OCI-M2 (cell line): ENCODE measurements around the gene PCBD1.

Experiments
- DNase-seq: peaks from one replicate; lab custom pipeline; 2025; ENCODE audit not compliant: unreplicated experiment; lab: John Stamatoyannopoulos, UW

Gene PCBD1

DNA sequence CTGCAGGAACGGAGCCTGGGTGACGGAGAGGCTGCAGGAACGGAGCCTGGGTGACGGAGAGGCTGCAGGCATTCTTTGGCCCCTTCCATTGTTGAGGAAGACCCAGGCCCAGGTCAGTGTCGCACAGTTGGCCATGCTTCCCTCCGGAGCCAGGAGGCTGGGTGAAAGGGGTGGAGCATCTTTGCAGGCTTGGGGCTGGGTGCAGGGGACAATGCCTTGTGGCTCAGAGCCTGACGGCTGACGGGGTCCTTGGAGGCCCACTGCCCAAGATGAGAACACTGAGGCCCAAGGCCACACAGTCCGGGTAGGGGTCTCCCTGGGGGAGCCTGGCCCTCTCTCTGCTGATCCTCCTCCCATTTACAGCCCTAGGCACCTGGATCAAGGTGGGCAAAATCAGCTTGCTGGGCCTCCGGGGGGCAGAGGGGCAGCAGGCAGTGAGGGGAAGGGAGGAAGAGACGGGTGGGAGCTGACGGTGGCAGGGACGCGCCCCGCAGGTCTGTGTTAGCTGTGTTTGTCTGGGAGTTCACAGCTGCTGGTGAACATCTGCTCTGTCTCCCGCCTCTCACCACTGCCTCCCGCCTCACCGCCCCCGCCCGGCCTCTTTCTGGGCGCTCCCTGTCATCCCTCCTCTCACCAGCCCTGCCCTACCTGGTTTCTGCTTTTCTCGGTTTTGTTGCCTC lies 30.6 kb upstream of the PCBD1 start:
- no peak for DNase-seq

DNA sequence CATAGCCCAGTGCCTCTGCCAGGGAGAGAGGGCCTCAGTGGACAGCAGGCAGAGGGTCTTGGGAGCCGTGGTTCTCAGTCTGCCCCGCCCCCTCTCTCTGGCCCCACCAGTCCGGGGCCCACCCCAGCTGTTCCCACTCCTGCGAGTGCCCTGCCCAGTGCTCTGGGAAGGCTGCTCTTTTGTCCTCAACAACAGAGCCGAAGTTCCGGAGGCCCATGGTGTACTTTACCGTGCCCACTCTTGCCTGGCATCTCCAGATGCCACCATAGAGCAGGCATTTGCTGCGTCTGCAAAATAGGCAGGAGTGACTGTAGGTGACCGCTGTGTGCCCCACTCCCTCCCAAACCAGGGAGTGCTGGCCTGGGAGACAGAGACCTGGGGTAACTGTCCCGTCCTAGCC lies 29.3 kb upstream of the PCBD1 start:
- DNase-seq = no peak

DNA sequence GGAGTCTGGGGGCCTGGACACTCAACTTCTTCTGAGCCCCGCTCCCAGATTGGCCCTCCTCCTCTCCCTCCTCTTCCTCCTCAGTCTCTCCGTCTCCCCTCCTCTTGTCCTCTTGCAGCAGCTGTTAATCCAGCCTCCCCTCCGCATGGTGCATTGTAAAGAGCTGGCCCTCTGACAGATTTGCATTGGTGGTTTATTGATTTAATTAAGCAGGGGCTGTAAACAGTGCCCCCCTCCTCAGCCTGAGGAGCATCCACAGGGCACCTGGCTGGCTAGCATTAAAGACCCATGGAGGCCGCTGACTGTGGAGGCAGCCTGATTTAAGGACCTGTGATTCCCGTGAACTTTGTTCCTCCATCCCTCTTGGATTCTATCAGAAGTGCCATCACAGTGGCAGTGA lies 28.9 kb upstream of the PCBD1 start:
- DNase-seq = no peak

DNA sequence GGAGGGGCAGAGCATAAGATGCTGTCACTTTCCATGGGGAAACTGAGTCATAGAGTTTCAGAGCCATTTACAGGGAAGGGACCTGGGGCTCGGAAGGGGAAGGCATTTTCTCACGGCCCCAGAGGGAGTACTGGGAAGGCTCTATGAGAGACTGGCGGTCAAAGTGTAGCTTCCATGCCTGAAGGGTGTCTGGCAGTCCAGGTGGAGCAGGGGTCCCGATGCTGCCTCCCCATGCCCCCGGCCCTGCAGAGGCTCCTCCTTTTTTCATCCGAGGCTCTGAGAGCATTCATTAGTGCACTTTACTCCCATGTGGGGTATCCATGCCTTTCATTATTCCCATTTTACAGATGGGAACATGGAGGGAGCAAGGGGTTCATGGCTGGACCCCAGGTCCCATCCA lies 27.9 kb upstream of the PCBD1 start:
- DNase-seq = no peak

DNA sequence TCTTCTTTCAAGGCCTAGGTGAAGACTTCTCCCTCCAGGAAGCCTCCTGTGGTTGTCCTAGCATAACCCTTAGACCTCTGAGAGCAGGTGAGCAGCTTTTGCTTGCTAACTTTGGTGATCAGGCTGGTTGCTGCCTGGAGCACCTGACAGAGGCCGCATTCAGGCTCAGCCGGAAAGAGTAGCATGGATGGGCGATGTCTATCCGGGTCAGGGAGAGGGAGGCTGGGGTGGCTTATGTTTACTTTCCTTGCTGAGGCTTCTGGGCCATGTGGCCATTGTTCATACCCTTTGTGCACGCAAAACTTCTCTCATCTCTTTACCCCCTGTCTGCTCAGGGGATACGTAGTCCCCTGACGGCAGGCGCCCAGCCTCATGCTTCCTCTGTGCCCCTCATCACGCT lies 27.4 kb upstream of the PCBD1 start:
- DNase-seq = no peak

DNA sequence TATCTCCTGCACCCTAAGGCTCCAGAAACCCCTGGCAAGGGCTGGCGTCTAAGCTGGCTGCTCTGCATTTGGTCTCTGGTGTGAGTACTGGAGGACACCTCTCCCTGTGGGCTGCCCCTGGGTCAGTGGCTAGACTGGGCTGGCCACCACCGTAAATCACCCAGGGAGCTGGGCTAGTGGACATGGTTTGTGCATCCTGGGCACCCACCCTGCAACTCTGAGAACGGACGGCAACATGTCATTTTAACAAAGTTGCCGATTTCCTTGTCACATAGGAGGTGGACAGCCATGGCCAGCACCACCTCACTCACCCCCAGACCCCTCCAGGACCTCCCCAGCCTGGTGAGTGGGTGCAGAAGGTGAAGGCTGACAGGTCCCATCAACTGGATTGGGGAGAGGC lies 26.8 kb upstream of the PCBD1 start:
- no peak for DNase-seq

DNA sequence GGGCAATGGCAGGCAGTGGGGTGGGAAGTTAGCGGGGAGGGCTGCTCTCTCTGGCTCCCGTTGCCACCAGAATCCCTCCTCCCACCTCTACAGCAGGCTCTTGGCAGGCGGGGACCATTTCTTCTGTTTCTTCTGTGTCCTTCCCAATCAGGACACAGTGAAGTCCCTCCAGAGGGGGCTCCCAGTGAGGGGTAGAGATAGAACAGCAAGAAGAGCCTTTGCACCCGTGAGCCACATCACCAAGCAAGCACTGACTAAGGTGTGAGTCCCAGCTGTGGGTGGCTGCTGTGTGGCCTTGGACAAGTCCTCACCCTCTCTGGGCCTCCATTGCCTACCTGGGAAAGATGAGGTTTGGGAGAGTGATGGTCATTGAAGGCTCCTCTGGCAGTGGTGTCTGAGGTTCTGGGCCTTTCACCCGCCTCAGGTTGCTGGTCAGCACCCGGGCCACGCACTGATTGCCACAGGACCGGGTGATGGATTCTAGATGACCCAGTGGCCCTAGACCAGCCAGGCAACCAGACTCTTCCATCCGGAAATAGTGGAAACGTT lies 26.0 kb upstream of the PCBD1 start:
- DNase-seq = no peak

DNA sequence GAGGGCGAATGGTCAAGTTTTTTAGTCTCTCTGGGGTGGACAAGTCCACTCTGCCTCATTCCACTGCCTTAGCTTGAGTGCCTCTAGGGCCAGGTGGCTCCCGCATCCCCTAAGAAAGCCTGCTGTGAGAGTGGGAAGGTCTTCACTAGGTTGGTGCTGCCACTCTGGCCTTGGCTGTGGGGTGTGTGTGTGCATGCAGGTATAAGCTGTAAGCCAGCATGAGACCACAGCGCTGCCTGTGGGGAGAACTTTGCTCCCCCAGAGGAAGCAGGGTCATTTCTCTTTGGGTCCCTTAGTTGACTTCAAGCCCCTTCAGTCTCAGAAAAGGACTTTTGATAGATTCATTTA lies 25.5 kb upstream of the PCBD1 start:
- DNase-seq = no peak

DNA sequence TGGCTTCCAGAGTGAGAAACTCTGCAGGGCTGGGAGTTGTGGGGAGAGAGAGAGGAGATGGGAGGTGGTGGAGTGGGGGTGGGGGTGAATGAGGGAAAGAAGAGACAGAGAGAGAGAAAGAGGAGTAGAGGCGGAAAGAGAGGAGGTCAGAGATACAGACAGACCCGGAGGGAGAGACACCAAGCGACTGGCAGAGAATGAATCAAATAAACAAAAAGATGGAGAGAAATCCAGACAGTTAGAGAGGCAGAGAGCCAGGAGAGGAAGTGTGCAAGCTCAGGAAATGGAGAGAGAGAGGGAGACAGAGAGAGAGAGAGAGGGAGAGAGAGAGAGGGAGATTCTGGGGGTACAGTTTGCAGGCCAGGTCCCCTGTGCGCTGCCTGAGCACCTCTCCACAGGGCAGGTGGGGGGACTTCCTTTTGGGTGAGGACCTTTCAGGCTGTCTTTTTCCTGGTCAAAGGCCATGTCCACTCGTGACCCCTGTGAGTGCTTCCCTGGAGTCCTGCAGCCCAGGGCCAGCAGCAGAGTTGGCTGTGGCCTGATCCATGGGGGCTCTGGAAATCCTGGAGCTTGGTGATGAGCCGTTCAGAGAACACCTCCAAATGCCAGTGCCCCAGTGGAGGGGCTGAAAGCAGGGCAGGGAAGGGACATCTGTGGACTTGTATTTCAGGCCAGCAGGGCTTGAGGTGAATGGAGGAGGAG lies 25.0 kb upstream of the PCBD1 start:
- DNase-seq = no peak

DNA sequence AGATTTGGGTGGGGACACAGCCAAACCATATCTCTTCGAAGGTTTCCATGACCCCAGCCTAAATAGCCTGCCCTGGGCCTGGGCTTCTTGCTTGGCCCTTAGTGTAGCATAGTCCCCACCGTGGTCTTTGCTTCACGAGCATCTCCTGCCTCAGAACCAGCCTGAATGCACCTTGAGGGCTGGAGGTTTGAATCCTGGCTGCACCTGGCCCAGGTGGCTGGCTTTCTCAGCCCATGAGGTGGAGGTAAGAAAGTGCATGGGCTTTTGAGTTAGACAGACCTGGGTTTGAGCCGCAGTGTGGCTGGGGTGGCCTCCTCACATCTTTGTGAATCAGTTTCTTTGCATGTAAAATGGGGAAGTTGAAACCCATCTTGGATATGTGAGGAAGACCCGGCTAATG lies 24.2 kb upstream of the PCBD1 start:
- no peak for DNase-seq

DNA sequence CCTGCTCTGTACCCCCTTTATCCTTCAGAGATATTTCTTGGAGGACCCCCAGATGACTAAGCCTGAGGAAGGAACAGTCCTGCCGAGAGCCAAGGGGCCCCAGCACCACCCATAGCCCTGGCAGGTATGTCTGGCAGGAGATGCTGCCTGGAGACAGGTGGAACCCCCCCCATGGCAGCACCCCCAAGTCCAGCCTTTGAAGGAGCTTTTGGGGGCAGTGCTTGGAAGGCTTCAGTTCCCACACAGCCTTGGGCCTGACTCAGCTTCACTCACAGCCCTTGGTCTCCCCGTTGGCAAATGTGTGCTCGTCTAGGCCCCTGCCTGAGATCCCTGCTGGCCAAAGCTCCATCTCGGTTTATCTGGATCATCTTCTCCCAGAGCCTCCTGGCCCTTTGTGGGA lies 23.0 kb upstream of the PCBD1 start:
- DNase-seq = no peak

DNA sequence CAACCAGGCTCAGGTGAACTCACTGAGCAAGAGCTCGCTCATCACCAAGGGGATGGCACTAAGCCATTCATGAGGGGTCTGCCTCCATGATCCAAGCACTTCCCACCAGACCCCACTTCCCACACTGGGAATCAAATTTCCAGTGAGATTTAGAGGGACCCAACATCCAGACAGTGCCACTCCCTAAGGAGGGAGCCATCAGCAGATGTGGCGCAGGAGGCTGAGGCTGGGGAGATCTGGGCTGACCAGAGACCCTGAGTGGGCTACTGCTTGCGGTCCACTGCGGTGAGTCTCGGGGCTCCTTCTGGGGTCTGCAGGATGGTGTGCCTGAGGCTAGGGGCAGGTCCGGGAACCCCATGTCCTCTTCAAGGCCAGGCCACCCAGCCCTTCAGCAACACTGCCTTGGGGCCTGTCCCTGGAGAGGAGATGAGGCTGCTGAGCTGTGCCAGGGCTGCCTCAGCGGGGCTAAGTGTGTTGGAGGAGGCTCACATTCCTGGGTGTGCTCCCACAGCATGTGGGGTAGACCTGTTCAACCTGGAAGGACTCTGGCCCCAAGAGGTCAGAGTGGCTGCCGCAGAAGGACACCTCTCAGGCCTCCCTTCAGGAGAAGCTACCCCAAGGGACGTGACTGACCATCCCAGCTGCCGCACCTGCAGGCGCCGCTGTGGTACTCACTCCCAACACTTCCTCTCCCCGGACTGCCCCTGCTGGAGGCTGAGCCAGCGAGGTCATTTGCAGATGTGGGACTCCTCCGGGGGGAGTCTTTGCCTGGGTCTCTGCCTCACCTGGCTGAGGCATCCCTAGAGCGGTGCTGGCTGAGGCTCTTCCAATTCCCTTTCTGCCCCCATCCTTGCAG lies 22.3 kb upstream of the PCBD1 start:
- no peak for DNase-seq

DNA sequence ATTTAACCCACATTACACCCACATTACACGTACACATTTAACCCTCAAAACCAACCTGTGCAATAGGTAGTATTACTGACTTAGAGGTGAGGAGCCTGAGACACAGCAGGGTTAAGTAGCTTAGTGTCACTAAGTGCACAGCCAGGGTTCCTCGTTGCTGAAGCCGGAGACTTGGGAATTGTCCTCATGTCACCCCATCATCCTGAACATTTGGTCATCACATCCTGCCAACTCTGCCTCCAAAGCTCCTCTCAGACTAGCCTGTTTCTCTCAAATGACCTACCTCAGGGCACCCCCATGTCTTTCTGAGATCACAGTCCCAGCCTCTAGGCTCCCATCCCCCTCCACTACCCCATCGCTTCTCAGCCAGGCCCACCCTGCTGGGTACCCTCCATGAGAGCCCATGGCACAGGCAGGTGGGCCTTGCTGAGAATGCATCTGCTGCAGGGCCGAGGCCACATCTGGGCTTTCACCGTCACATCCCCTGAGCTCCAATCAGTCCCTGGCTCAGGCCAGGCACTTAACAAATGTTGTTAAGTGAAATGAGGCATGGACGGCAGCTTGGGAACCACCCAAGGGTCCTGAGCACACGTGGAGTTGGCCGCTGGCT lies 21.1 kb upstream of the PCBD1 start:
- DNase-seq = no peak

DNA sequence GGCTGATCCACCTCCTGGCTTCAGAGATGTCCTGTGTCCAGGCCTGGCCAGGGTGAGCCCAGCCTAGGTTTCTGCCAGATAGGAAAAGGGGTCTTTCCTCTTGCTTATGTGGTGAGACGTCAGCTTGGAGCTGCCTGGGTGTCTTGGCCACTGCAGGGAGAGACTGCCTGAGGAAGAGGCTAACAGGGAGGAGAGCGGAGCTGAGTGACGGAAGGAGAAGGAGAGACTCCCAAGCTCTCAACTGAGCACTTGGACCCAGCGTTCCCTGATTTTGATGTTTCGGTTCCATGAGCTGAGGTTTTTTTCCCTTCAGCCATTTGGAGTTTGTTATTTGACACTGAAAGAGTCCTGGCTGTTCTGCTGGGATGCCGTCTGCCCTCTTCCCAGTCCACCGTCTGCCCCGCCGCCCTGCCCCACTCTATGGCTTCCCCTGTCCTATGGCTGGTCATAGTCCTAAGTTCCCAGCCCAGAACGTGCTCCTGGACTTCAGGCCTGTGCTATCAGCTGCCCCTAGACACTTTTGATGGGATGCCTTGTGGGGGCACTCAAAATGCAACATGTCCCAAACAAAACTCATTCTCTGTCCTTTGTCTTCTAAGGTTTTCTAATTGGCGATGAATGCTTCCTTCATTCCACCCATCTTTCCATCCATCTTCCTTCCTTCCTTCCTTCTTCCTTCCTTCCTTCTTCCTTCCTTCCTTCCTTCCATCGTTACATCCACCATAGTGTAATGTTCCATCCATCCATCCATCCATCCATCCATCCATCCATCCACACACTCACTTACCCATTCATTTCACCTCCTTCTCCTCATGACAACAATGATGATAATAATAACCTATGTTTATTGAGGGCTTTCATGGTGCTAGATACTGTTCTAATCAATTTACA lies 20.3 kb upstream of the PCBD1 start:
- no peak for DNase-seq

DNA sequence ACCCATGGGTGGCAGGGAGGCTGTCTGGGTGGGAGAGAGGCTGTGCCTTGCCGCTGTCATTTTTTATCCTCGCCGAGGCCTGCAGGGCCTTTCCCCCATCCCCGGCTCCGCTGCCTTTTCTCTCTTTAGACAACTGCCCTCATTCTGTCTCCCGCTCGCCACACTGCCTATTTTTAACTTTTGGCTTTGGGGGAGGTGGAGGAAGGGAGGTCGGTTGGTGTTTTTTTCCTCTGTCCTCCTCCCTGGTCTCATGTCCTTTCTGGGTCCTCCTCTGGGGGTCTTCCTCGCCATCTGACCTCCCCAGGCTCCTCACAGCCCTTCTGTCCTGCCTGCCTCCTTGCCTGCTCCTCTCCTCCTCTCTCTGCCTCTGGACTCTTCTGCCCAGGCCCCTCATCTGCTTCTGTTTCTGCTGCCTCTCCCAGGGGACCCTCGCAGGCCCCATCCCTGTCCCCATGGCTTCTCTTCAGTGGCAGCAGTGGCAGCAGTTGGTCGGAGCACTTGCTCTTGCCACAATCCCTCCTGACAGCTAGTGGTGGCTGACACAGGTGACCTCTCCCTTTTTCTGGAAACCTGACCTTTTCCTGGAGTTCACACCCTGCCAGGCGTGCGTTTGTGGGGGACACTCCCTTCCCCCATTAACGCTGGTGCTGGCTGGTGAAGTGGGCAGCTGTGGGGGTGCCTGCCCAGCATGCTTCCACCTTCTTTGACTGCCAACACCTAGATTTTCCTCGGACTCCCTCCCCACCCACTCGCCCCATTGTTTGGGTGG lies 19.5 kb upstream of the PCBD1 start:
- no peak for DNase-seq

DNA sequence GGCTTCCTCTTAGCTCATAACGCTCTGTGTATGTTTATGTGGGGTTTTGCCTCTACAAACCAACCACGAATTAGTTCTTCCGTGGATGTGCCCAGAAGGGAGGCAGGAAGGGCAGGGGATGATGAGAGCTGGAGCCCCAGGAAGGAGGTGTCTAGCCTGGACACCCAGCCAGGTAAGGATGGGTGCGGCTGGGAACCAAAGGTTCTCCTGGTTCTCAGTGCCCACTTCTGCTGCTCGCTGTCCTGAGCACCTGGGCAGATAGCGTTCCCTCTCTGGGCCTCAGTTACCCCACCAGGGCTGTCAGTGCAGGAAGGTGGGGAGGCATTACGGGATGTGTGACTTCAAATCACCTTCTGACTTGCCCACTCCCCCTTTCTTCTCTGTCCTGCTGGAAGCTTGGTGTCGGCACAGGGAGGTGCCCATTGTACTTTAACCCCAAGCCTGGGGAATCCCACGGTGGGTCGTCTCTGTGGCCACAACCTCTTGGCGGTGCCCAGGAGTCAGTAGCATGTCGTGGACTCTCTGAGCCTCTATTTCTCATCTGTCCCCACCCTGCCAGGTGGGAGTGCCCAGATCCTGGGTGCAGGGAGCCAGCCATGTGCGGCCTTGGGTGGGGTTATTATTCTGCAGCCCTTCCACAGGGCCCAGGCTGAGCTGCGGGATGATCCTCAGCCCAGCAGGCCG lies 18.7 kb upstream of the PCBD1 start:
- no peak for DNase-seq

DNA sequence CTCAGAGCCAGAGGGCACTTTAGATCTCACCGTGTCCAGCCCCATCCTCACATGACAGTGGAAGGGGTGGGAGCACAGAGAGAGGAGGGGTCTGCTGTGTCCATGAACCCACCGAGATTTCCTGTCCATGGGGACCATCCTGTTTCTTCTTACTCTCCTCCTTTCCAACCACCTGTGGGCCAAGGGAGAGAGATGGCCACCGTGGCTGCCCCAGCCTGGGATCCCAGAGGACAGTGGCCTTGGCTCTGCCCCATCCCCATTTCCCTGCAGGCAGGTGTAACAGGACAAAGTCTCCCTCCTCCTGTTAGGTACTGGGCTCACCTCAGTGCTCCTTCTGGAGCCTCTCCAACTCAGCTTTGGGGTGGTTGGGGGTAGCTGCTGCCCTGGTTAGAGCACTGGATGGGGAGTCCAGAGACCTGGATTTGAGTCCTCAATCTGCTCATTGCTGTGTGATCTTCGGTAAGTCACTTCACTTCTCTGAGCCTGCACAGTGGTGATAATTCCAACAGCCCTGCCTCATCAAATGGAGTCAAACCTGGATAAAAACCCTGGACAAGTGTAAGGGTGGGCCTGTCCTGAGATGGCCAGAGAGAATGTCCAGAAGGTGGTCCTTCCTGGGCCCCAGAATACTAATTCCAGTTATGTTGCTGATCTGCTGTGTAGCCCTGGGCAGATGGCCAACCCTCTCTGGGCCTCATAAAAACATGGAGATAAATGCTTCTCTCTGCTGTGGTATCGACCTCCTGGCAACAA lies 17.8 kb upstream of the PCBD1 start:
- no peak for DNase-seq
